ENCODE measurements around the gene MGAT3. TPM values are rescaled to one million over a fixed set of nuclear protein-coding genes. Genes with fewer than 3 reads are reported as not detected.

MGAT3 gene
- total and polyA plus RNA-seq, 2 of the 13 experiments (the other 11 are each of a cell fraction or from before 2014, with no cell fraction given), result 0.11 to 0.15 TPM

GRCh38 chr22:39478441-39478850, 21.6 kb downstream of the MGAT3 start (continued):
- TF ChIP-seq ZNF318 (CRISPR knock-in tag; IDR thresholded peaks at IDR 0.05), result no peak
- TF ChIP-seq GTF3A (CRISPR knock-in tag; conservative IDR thresholded peaks at IDR 0.05), result no peak
- no peak for TF ChIP-seq PAWR (CRISPR knock-in tag; IDR thresholded peaks at IDR 0.05; ENCODE audit: borderline replicate concordance)
- TF ChIP-seq ZNF503 (CRISPR knock-in tag; IDR thresholded peaks at IDR 0.05), result no peak
- TF ChIP-seq ZMYM2 (CRISPR knock-in tag; IDR thresholded peaks at IDR 0.05), result no peak
- TF ChIP-seq ZNF274 (CRISPR knock-in tag; IDR thresholded peaks at IDR 0.05), result peak; percentile 80; the same call in 1 of the 2 replicates
- no peak for TF ChIP-seq ZNF878 (CRISPR knock-in tag; IDR thresholded peaks at IDR 0.05)
- peak; percentile 83; the same call in 1 of the 2 replicates for TF ChIP-seq ZNF749 (CRISPR knock-in tag; IDR thresholded peaks at IDR 0.05; ENCODE audit: borderline replicate concordance)
- TF ChIP-seq ISX (CRISPR knock-in tag; conservative IDR thresholded peaks at IDR 0.05), result no peak
- TF ChIP-seq MBNL3 (CRISPR knock-in tag; conservative IDR thresholded peaks at IDR 0.05), result no peak
- peak; percentile 49; the same call in 1 of the 2 replicates for TF ChIP-seq ZNF598 (CRISPR knock-in tag; IDR thresholded peaks at IDR 0.05; ENCODE audit: borderline replicate concordance)
- TF ChIP-seq ZNF33B (CRISPR knock-in tag; IDR thresholded peaks at IDR 0.05), result no peak
- TF ChIP-seq SMAD9 (CRISPR knock-in tag; IDR thresholded peaks at IDR 0.05), result no peak
- no peak for TF ChIP-seq PRDM15 (CRISPR knock-in tag; IDR thresholded peaks at IDR 0.05)
- TF ChIP-seq TRIM24 (CRISPR knock-in tag; IDR thresholded peaks at IDR 0.05), result no peak
- TF ChIP-seq CEBPG (CRISPR knock-in tag; IDR thresholded peaks at IDR 0.05), result no peak
- no peak for TF ChIP-seq ZNF839 (CRISPR knock-in tag; IDR thresholded peaks at IDR 0.05; ENCODE audit: borderline replicate concordance)
- no peak for TF ChIP-seq TCF7 (IDR thresholded peaks at IDR 0.05; ENCODE audit: low read depth)
